GM18502 (cell line): ENCODE results near the gene USB1.

ENCODE experiments used
- ATAC-seq: cut with Tn5 transposase; IDR thresholded peaks from one replicate; pipeline ENCODE4 v1.9.1; 2021; ENCODE audit warnings: mild to moderate bottlenecking; ENCODE audit not compliant: unreplicated experiment, poor library complexity

Gene USB1

DNA sequence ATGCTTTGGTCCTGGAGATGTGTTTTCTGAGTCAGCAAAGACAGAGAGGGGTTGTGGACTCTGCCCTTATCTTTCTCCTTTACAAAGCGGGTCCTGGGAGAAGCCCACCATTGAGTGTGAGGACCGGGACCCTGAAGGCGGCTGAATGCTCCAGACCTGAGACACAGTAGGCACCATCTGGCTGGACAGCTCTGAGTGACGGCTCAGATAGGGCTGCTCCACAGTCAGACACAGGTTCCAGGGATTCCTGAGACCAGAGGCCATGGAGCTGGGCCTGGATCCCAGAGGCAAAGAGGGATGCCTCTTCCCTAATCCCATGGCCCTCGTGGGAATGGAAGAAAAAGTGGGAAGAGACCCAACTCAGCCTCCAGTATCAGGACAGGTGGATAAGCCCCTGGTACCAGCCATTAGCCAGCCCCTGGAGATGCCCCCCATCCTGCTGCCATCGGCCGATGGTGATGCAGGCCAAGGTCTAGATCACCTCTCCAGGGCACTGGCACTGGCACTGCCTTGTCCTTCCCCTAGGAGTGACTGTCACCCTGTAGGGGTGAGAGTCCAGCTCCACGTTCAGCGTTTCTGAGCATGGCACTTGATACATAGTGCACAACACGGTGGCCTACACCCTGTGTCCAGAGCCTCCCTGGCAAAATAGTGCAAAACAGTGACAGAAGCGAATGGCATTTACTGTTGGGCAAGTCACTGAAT lies 29.1 kb downstream of the USB1 start:
- ATAC-seq, result no peak

GRCh38 chr16:58031016-58031800 lies 30.0 kb downstream of the USB1 start:
- ATAC-seq, result no peak

- no peak for ATAC-seq
These were observed 31.6 kb downstream of the USB1 start for GRCh38 chr16:58032710-58033293.

GRCh38 chr16:58034128-58034685 lies 33.0 kb downstream of the USB1 start:
- no peak for ATAC-seq

- ATAC-seq, result no peak
These were observed 33.6 kb downstream of the USB1 start for GRCh38 chr16:58034774-58035173.

DNA sequence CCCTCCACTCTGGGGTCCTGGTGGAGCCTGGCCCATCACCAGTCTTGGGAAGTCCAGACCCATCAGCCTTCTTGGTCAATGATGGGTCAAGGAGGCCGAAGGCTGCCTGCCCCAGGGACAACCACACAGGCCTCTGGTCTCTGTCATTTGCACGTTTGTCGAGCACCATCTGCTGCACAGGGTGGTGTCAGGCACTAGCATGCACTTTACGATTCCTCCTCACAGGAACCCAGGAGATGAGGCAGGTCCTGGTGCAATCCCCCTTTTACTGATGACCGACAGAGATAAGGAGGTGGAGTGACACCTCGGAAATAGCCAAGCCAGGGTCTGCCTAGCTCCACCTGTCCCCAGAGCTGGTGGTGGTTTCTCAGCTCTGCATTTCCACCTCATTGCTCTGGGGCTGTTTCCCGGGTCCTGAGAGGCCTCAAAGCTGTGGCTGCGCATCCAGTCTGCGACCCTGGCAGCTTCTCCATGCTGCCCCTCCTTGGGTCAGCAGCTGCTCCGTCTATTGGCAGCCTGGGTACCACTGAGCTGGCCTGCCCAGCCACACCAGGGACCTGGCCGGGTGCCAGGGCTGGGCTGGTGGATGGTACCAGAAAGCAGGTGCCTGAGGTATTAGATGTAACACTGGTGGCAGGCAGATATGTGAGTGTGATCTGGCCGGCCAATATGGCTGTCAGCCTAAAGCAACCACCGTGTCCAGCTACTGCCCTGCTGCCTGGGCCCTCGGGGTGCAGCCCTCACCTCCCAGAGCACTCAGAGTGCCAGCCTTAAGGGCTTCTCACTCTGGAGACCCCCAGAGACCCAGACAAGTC lies 34.4 kb downstream of the USB1 start:
- no peak for ATAC-seq

DNA sequence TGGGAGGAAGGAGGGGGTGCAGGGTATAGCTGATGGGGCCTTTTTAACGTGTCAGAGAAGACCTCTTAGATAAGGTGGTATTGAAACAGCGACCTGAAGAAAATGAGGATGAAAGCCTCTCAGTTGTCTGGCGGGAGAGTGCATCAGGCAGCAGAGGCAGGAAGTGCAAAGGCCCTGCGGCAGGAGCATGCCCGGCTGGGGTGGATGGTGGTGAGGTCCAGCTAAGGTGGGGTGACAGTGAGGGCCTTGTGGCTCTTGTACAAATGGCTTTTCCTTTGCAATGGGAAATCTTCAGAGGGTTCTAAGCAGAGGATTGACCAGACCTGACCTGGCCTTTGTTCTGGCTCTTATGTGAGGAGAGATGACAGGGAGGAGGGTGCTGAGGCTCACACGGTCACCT lies 35.7 kb downstream of the USB1 start:
- ATAC-seq, result no peak

DNA sequence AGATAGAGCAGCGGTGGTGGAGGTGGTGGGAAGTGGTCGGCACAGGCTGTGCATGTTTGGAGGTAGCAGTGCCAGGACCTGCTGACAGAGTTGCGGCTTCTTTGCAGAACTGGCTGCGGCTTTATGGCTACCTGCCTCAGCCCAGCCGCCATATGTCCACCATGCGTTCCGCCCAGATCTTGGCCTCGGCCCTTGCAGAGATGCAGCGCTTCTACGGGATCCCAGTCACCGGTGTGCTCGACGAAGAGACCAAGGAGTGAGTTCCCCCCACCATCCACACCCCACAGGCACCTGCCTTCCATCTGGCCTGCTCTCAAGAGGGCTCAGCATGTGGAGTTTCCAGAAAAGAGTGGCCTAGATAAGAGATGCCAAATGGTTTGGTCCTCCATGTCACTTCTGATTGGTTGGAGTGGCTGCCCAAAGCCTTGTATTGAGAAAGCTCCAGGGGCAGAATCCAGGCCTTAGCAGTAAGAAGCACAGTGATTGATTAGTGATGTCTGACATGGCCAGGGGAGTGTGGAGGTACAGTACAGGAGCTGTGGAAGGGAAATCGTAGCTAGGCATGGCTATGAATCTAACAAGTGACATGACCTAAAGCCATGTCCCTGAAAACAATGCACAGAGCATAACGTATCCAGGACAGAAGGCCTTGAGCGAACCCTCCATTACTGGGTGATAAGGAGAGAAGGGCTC lies 36.3 kb downstream of the USB1 start:
- no peak for ATAC-seq

DNA sequence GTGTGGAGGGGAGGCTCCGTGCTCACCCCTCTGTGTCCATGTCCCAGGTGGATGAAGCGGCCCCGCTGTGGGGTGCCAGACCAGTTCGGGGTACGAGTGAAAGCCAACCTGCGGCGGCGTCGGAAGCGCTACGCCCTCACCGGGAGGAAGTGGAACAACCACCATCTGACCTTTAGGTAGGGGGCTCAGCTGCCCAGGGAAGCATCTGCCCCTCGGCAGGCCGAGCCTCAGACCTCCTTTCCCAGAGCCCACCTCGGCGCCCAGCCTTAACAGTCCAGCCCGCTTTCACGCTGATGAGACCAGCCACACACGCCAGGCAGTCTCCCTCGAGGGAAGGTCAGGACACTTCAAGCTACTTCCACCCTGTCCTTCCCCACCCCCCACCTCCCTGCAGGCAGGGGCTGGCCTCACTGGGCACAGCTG lies 37.0 kb downstream of the USB1 start:
- ATAC-seq, result no peak

DNA sequence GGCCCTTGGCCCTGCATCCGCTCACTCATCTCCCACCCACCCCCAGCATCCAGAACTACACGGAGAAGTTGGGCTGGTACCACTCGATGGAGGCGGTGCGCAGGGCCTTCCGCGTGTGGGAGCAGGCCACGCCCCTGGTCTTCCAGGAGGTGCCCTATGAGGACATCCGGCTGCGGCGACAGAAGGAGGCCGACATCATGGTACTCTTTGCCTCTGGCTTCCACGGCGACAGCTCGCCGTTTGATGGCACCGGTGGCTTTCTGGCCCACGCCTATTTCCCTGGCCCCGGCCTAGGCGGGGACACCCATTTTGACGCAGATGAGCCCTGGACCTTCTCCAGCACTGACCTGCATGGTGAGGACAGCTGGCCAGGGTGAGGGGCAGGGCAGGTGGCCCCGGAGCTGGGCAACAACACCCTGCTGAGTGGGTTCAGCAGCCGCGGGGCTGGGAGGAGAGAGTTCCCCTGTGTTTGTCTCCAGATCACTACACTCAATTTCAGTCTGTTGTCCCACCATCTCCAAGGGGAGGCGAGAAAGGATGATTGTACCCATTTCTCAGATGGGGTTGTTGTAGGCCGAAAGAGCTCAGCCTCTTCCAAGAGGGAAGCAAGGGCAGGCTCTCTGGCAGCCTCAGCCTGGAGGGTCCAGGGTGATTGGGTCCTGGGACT lies 38.8 kb downstream of the USB1 start:
- no peak for ATAC-seq

GRCh38 chr16:58040496-58040846 lies 39.3 kb downstream of the USB1 start:
- ATAC-seq, result no peak

- no peak for ATAC-seq
These were observed 39.9 kb downstream of the USB1 start for GRCh38 chr16:58040945-58041627.

DNA sequence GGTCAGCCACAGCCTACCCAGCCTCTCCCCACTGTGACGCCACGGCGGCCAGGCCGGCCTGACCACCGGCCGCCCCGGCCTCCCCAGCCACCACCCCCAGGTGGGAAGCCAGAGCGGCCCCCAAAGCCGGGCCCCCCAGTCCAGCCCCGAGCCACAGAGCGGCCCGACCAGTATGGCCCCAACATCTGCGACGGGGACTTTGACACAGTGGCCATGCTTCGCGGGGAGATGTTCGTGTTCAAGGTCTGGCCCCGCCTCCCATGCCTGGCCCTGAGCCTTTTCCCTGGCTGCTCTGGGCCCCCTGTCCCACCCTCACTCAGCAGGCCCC lies 40.4 kb downstream of the USB1 start:
- no peak for ATAC-seq

GRCh38 chr16:58042001-58042885 lies 41.0 kb downstream of the USB1 start:
- no peak for ATAC-seq

DNA sequence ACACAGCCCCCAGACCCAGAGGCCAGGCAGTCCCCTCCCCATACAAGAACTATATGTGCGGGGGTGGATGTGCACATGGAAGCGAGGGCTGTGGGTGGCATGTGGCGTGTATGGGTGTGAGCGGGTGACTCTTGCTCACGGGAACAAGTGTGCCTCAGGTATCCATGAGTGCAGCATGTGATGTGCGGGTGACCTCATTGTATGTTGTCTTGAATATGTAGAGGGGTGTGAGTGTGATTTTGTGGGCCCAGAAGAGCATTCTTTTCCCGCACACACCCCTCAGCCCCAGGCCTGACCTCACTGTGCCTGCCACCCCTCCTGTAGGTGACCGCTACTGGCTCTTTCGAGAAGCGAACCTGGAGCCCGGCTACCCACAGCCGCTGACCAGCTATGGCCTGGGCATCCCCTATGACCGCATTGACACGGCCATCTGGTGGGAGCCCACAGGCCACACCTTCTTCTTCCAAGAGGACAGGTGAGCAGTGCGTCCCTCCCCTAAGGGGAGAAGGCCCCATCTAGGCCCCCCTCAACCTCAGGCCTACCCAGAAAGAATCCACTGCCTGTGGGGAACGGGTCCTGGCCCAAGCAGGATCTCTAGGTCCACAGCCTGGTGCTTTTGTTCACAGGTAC lies 41.8 kb downstream of the USB1 start:
- no peak for ATAC-seq

DNA sequence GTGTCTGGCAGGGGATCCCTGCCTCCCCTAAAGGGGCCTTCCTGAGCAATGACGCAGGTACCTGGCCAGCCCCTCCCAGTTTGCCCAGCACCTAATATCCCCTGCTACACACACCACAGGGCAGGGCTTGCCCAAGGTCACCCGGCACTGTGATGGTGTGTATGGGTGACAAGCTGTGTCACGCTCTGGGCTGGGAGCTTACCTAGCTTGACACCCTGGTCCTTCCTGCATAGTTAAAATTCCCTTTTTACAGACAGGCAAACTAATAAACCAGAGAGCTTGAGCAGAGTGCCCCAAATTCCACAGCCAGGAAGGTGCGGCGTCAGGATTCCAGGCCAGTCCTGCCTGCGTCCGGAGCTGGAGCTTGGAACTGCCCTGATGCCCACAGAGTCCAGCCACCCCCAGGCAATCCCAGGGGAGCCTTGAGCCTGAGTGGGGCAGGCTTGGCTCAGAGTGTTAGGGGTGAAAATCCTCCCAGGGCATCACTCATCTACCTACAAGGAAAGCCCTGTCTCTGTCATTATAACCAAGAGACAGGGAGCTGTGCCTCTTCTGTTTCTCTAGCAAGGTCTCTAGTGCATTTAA lies 42.5 kb downstream of the USB1 start:
- no peak for ATAC-seq
